ENCODE results near the gene CHTF18. TPM values are rescaled to one million over a fixed set of nuclear protein-coding genes. Genes with fewer than 3 reads are reported as not detected.
A peak's percentile ranks its signal among the peaks of the same experiment; 100 is the strongest.

Gene CHTF18
- total RNA-seq, 6 experiments from 2014 or later: 2.9 to 7.8 (median 4.6) TPM

DNA sequence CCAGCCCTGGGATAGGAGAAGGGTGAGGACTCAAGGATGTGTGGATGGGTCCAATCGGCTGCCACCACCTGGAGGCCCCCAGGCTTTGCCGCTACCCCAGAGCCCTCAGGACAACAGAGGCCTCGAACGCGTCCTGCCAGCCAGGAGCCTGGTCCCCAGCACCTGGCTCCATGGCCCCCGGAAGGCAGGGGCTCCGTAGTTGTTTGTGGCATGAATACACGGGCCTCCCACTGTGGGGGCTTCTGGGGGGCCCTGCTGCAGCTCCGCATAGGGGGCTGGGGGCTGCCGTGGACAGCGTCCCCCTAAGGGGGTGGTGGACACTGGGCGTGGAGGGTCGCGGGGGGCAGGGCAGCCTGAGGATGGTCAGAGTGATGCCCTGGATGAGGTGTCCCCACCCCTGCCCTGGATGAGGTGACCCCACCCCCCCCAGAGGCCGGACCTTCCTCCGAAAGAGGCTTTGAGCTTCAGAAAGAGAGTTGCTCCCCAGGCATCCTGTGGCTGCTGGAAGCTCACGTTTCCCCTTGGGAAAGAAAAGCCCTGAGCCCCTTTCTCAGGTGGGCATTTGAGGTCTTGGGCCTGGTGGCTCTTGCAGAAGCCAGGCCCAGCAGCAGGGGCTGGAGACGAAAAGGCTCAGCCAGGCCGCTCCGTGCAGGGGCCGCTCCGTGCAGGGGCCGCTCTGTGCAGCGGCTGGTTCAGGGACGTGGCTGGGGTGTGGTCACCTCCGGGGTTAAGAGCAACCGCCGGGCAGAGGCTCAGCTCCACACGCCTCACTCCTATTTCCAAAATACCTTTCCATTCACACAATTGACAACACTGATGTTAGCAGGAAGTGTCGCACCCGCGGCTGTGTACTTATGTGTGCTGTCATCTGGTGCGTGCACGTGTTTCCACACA, 52.4 kb downstream of the CHTF18 start:
- H3K27me3 ChIP-seq: no peaks in the 10 kb centered on the region
- intact Hi-C loops (cut with DNase I): no loop called here
- no peak overlapping the region for H3K4me3 ChIP-seq
- DNase-seq: peak in 1 of 3 donors; percentile 42
- no peak for ATAC-seq
- H3K9me3 ChIP-seq: no peaks in the 10 kb centered on the region
- no peaks in the 10 kb centered on the region for H3K4me1 ChIP-seq
- 58% methylated on average over 7 of the region's 34 CpGs for WGBS (ENCODE audit: insufficient coverage, low coverage, low lambda C conversion rate, missing lambda C conversion rate)
- H3K36me3 ChIP-seq: no peaks in the 10 kb centered on the region
- TF ChIP-seq POLR2A (IDR thresholded peaks at IDR 0.05): no peak
- TF ChIP-seq, protein P1, sequence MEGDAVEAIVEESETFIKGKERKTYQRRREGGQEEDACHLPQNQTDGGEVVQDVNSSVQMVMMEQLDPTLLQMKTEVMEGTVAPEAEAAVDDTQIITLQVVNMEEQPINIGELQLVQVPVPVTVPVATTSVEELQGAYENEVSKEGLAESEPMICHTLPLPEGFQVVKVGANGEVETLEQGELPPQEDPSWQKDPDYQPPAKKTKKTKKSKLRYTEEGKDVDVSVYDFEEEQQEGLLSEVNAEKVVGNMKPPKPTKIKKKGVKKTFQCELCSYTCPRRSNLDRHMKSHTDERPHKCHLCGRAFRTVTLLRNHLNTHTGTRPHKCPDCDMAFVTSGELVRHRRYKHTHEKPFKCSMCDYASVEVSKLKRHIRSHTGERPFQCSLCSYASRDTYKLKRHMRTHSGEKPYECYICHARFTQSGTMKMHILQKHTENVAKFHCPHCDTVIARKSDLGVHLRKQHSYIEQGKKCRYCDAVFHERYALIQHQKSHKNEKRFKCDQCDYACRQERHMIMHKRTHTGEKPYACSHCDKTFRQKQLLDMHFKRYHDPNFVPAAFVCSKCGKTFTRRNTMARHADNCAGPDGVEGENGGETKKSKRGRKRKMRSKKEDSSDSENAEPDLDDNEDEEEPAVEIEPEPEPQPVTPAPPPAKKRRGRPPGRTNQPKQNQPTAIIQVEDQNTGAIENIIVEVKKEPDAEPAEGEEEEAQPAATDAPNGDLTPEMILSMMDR (IDR thresholded peaks at IDR 0.05): no peak
- no peak overlapping the region for H3K27ac ChIP-seq

DNA sequence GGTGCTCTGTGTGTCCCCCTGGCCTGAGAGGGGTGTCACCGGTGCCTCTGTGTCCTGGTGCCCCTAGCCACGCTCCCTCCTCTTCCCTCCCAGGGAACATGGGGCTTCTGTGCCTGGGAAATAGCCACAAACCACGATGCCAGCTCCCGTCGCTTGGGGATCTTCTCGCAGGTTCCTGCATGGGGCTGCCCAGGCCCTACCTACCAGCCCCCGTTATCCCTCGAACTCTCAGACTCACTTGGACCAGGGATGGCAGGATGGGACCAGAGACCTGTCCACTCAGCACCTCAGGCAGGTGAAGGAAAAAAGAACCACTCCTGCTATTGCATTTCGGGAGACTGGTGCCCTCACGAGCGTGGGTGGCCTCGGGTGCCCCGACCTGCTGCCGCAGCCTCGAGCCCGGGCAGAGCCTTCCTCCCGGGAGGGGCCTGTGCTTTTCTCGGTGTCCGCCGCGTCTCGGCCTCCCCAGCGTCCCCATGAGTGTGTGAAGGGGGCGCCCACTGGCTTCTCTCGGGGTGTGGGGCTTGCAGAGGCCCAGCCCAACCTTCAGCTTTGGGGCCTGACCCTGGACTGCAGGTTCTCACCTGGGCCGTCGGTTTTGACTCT, 53.1 kb downstream of the CHTF18 start:
- no CpG with 5 or more reads among the region's 27 CpGs for WGBS (ENCODE audit: insufficient coverage, low coverage, low lambda C conversion rate, missing lambda C conversion rate)
- DNase-seq (peak in 1 of 3 donors; percentile 48), ATAC-seq (peak in 1 of 4 donors; percentile 9)
- Histone ChIP-seq H3K36me3 (no peaks in the 10 kb centered on the region), H3K4me1 (no peaks in the 10 kb centered on the region), H3K27me3 (no peaks in the 10 kb centered on the region), H3K27ac (no peak overlapping the region), H3K4me3 (no peak overlapping the region), H3K9me3 (no peaks in the 10 kb centered on the region)
- intact Hi-C loops (cut with DNase I): no loop called here
- TF ChIP-seq POLR2A (IDR thresholded peaks at IDR 0.05): no peak
- TF ChIP-seq, protein P1 (IDR thresholded peaks at IDR 0.05): no peak

DNA sequence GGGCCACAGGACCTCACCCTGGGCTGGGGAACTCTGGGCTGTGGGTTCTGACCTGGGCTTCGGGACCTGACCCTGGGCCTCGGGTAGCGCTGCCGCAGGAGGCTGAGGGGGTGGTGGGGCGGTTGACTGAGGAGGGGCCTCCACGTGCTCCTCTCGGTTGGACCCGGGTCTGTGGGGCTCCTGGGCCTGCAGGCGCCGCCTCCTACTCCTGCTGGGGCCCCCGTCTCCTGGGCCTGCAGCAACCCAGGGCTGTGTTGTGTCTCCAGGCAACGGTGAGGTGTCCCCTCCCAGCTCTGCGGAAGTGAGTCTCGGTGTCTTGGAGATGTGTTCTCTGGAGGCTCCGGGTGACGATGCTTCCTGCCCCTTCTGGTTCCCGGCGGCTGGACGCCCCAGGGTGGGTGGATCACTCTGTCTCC, 53.6 kb downstream of the CHTF18 start:
- DNase-seq (no peak), ATAC-seq (peak in 1 of 4 donors; percentile 41)
- Histone ChIP-seq H3K27ac (no peak overlapping the region), H3K4me3 (no peak overlapping the region), H3K36me3 (no peaks in the 10 kb centered on the region), H3K9me3 (no peaks in the 10 kb centered on the region), H3K27me3 (no peaks in the 10 kb centered on the region), H3K4me1 (no peaks in the 10 kb centered on the region)
- intact Hi-C loops (cut with DNase I): no loop called here
- WGBS (ENCODE audit: insufficient coverage, low coverage, low lambda C conversion rate, missing lambda C conversion rate): 57% methylated on average over 4 of the region's 19 CpGs
- TF ChIP-seq POLR2A (IDR thresholded peaks at IDR 0.05): no peak
- TF ChIP-seq, protein P1 (IDR thresholded peaks at IDR 0.05): no peak

DNA sequence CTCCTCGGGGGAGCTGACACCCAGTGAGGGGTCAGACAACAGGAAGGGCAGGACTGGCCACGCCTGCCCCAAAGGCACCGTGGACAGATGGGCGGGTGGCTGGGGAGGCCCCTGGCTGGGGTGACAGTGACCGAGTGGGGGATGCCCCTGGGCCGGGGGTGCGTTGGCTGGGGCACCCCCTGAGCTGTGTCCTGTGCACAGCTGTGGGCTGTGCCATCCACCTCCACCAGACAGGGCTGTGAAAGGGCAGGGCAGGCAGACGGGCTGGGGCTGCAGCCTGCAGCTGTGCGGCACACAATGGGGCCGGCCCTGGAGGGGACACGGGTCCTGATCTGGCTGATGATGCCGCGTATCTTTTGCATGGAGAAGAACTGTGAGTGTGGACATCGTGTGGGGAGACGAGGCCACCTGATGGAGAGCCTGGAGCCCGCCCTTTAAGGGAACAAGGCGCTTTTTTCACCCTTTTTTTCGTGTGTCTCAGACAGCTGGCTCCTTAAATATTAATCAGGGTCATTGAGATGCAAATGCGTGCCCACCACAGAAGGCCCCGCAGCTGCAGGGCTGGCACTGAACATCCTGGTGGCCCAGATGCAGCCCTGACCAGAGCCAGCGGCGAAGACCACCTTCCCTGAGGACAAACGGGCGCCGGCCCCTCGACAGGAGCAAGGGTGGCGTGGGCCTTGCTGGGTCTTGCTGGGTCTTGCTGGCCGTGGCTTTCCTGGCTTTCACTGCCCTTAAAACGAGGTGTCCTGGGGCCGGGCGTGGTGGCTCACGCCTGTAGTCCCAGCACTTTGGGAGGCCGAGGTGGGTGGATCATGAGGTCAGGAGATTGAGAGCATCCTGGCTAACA, 54.5 kb downstream of the CHTF18 start:
- H3K9me3 ChIP-seq: no peaks in the 10 kb centered on the region
- TF ChIP-seq, protein P1 (IDR thresholded peaks at IDR 0.05): no peak
- no peak for TF ChIP-seq POLR2A (IDR thresholded peaks at IDR 0.05)
- no peaks in the 10 kb centered on the region for H3K27me3 ChIP-seq
- intact Hi-C loops (cut with DNase I): no loop called here
- WGBS (ENCODE audit: insufficient coverage, low coverage, low lambda C conversion rate, missing lambda C conversion rate): 80% methylated on average over 1 of the region's 33 CpGs
- no peaks in the 10 kb centered on the region for H3K4me1 ChIP-seq
- H3K36me3 ChIP-seq: no peaks in the 10 kb centered on the region
- H3K27ac ChIP-seq: no peak overlapping the region
- H3K4me3 ChIP-seq: no peak overlapping the region
- ATAC-seq (no peak), DNase-seq (no peak)

All from right lobe of liver (tissue), 6 donors.